GM10847 (cell line): ENCODE data around the gene PLAC9.

Experiments
- POLR2A ChIP-seq: IDR thresholded peaks from 2 replicates; pipeline ENCODE4 v1.6.1; 2011; ENCODE audit not compliant: insufficient read length; ENCODE audit errors: extremely low read depth

The PLAC9 gene

GRCh38 chr10:80186364-80187012 lies 54.0 kb downstream of the PLAC9 start:
- no peak for TF ChIP-seq POLR2A

- no peak for TF ChIP-seq POLR2A
Measured at GRCh38 chr10:80187060-80187459, 54.5 kb downstream of the PLAC9 start.

GRCh38 chr10:80187465-80188409 lies 55.2 kb downstream of the PLAC9 start:
- no peak for TF ChIP-seq POLR2A

GRCh38 chr10:80188713-80189112 lies 56.2 kb downstream of the PLAC9 start:
- no peak for TF ChIP-seq POLR2A

GRCh38 chr10:80191589-80192270 lies 59.2 kb downstream of the PLAC9 start:
- no peak for TF ChIP-seq POLR2A

- no peak for TF ChIP-seq POLR2A
Measured at GRCh38 chr10:80192553-80192952, 60.0 kb downstream of the PLAC9 start.

GRCh38 chr10:80194373-80195045 lies 62.0 kb downstream of the PLAC9 start:
- TF ChIP-seq POLR2A, result no peak
